Natural killer cell (primary cell): ENCODE results near the gene UBE2Z. TPM values are rescaled to one million over a fixed set of nuclear protein-coding genes. Genes with fewer than 3 reads are reported as not detected.
A peak's percentile ranks its signal among the peaks of the same experiment; 100 is the strongest.

Experiments used
- ATAC-seq, 3 donors: fragments of 150-1000 bp in 2 of 3; fragments of 200-7000 bp in 1 of 3; cut with Tn5 transposase; 1 replicate in 1 of 3; 2 replicates in 2 of 3; pipeline ENCODE4 v1.10.0; 2021; ENCODE audit warnings: mild to moderate bottlenecking in 2 of 3, moderate library complexity in 2 of 3
- DNase-seq, 2 donors: peaks; one replicate each; pipeline versions ENCODE4 v3.0.0 to v3.0.0-alpha.2; 2013 to 2021; ENCODE audit warnings: mixed read lengths in 1 of 2
- H3K27ac ChIP-seq: one replicate; pipeline ENCODE4 v1.5.1; 2013; ENCODE audit warnings: mild to moderate bottlenecking, low read length
- H3K27me3 ChIP-seq: one replicate; pipeline ENCODE4 v1.6.1; 2013; ENCODE audit warnings: low read length; ENCODE audit not compliant: control insufficient read depth, insufficient read depth
- H3K36me3 ChIP-seq: one replicate; pipeline ENCODE4 v1.6.1; 2013; ENCODE audit warnings: low read length; ENCODE audit not compliant: control insufficient read depth, insufficient read depth
- H3K4me1 ChIP-seq: one replicate; pipeline ENCODE4 v1.6.1; 2013; ENCODE audit warnings: low read length; ENCODE audit not compliant: control insufficient read depth, insufficient read depth
- H3K4me3 ChIP-seq: one replicate; pipeline ENCODE4 v1.5.1; 2013; ENCODE audit warnings: low read length
- H3K9me3 ChIP-seq: one replicate; pipeline ENCODE4 v1.6.1; 2013; ENCODE audit warnings: low read length; ENCODE audit not compliant: control insufficient read depth, insufficient read depth
- H3K27ac Mint-ChIP-seq, 2 donors: one replicate each; pipeline ENCODE4 v1.8.0; 2022; ENCODE audit warnings: mild to moderate bottlenecking in 2 of 2, mixed read lengths in 2 of 2, moderate library complexity in 1 of 2
- H3K27me3 Mint-ChIP-seq, 2 donors: one replicate each; pipeline ENCODE4 v1.8.0; 2022; ENCODE audit warnings: low read depth in 2 of 2, mixed read lengths in 2 of 2
- H3K36me3 Mint-ChIP-seq: one replicate; pipeline ENCODE4 v1.8.0; 2022; ENCODE audit warnings: mixed read lengths
- H3K4me1 Mint-ChIP-seq, 2 donors: one replicate each; pipeline ENCODE4 v1.8.0; 2022; ENCODE audit warnings: mixed read lengths in 2 of 2
- H3K4me3 Mint-ChIP-seq: one replicate; pipeline ENCODE4 v1.8.0; 2022; ENCODE audit warnings: mild to moderate bottlenecking, moderate library complexity, mixed read lengths
- H3K9me3 Mint-ChIP-seq, 2 donors: one replicate each; pipeline ENCODE4 v1.8.0; 2022; ENCODE audit warnings: mixed read lengths in 2 of 2
- CTCF ChIP-seq: fragments of 200-600 bp; IDR thresholded peaks from one replicate; pipeline ENCODE4 v1.8.0; 2022; ENCODE audit warnings: antibody characterized with exemption
- WGBS: methylation state at CpG from one replicate; pipeline ENCODE4 v1.1.7; 2013; ENCODE audit warnings: missing lambda C conversion rate; ENCODE audit not compliant: insufficient coverage; 5-methylcytosine and 5-hydroxymethylcytosine counted together
- intact Hi-C: fragments of 100-400 bp; cut with micrococcal nuclease; formaldehyde crosslinking; loops from one replicate; pipeline ENCODE4 v1.14.2; 2022
- total RNA-seq, 4 donors: library from RNA; stranded (reverse); fragments of 120-200 nt in 1 of 4; gene quantifications; one replicate each; pipeline versions ENCODE4 v1.2.3 to v1.2.4, GENCODE V29; 2013 to 2022

The UBE2Z gene
- total RNA-seq, 3 donors from 2014 or later (not counting 1 experiment from before 2014, with no cell fraction given), result 89.0 to 94.0 (median 89.6) TPM

- no peak overlapping the region for H3K4me3 ChIP-seq
- DNase-seq (peak; percentile 28 to 88), ATAC-seq (peak; percentile 90 to 99 (median 97))
- no peak overlapping the region for H3K27ac Mint-ChIP-seq
- intact Hi-C loops, result loop anchor here (1.0 to 2.0 kb wide), 4 partner anchors 65 to 201 kb away; no protein-coding TSS in a partner anchor
- no peaks in the 10 kb centered on the region for H3K9me3 ChIP-seq
- H3K27me3 ChIP-seq, result no peaks in the 10 kb centered on the region
- 21% methylated on average over 12 of the region's 12 CpGs for WGBS
- no peak overlapping the region for H3K4me3 Mint-ChIP-seq
- H3K27ac ChIP-seq, result no peak overlapping the region
- H3K9me3 Mint-ChIP-seq, result no peaks in the 10 kb centered on the region
- H3K4me1 Mint-ChIP-seq, result no peaks in the 10 kb centered on the region
- H3K36me3 Mint-ChIP-seq, result no peaks in the 10 kb centered on the region
- H3K27me3 Mint-ChIP-seq, result peaks cover 0 to 9% of the 10 kb centered on the region in 2 donors
- no peaks in the 10 kb centered on the region for H3K36me3 ChIP-seq
- TF ChIP-seq CTCF, result peak; percentile 95
- H3K4me1 ChIP-seq, result peaks cover 9% of the 10 kb centered on the region
Measured at GRCh38 chr17:48878920-48879898, 29.0 kb upstream of the UBE2Z start.

- H3K4me3 Mint-ChIP-seq, result no peak overlapping the region
- intact Hi-C loops, result no loop called here
- no peak for DNase-seq
- H3K9me3 Mint-ChIP-seq, result no peaks in the 10 kb centered on the region
- H3K27me3 Mint-ChIP-seq, result peaks cover 0 to 2% of the 10 kb centered on the region in 2 donors
- 57% methylated on average over 2 of the region's 2 CpGs for WGBS
- no peak overlapping the region for H3K27ac Mint-ChIP-seq
- H3K27me3 ChIP-seq, result no peaks in the 10 kb centered on the region
- no peaks in the 10 kb centered on the region for H3K36me3 ChIP-seq
- no peak for TF ChIP-seq CTCF
- no peaks in the 10 kb centered on the region for H3K9me3 ChIP-seq
- no peak overlapping the region for H3K27ac ChIP-seq
- no peak overlapping the region for H3K4me3 ChIP-seq
- no peaks in the 10 kb centered on the region for H3K4me1 Mint-ChIP-seq
- ATAC-seq, result no peak
- H3K4me1 ChIP-seq, result peaks cover 16% of the 10 kb centered on the region
- no peaks in the 10 kb centered on the region for H3K36me3 Mint-ChIP-seq
Measured at GRCh38 chr17:48882272-48882671, 25.9 kb upstream of the UBE2Z start.

- no peak for ATAC-seq
Measured at GRCh38 chr17:48883171-48883570, 25.0 kb upstream of the UBE2Z start.

More at GRCh38 chr17:48883171-48883570, 25.0 kb upstream of the UBE2Z start:
- intact Hi-C loops, result no loop called here
- no peak overlapping the region for H3K4me3 Mint-ChIP-seq
- Histone ChIP-seq H3K36me3 (no peaks in the 10 kb centered on the region), H3K4me3 (no peak overlapping the region), H3K27me3 (no peaks in the 10 kb centered on the region), H3K9me3 (no peaks in the 10 kb centered on the region), H3K27ac (no peak overlapping the region), H3K4me1 (peaks cover 16% of the 10 kb centered on the region)
- DNase-seq, result no peak
- H3K4me1 Mint-ChIP-seq, result no peaks in the 10 kb centered on the region
- TF ChIP-seq CTCF, result no peak
- WGBS, result 69% methylated on average over 10 of the region's 10 CpGs
- H3K27me3 Mint-ChIP-seq, result no peaks in the 10 kb centered on the region
- no peak overlapping the region for H3K27ac Mint-ChIP-seq
- no peaks in the 10 kb centered on the region for H3K36me3 Mint-ChIP-seq
- no peaks in the 10 kb centered on the region for H3K9me3 Mint-ChIP-seq
